IPS-18a (cell line): ENCODE measurements around the gene ARHGAP8.

ENCODE experiments used
- H3K27ac ChIP-seq: one replicate; pipeline ENCODE4 v1.5.1; 2013; ENCODE audit warnings: low read length
- H3K27me3 ChIP-seq: one replicate; pipeline ENCODE4 v1.6.1; 2013; ENCODE audit warnings: mild to moderate bottlenecking, low read length; ENCODE audit not compliant: control insufficient read depth, insufficient read depth
- H3K36me3 ChIP-seq: one replicate; pipeline ENCODE4 v1.6.1; 2013; ENCODE audit warnings: low read depth, low read length; ENCODE audit not compliant: control insufficient read depth
- H3K4me1 ChIP-seq: one replicate; pipeline ENCODE4 v1.6.1; 2013; ENCODE audit warnings: low read depth, low read length; ENCODE audit not compliant: control insufficient read depth
- H3K4me3 ChIP-seq: one replicate; pipeline ENCODE4 v1.5.1; 2013; ENCODE audit warnings: low read length
- H3K9ac ChIP-seq: one replicate; pipeline ENCODE4 v1.6.1; 2013; ENCODE audit warnings: mild to moderate bottlenecking, low read length, moderate library complexity
- H3K9me3 ChIP-seq: one replicate; pipeline ENCODE4 v1.6.1; 2013; ENCODE audit warnings: low read depth, low read length; ENCODE audit not compliant: control insufficient read depth

Gene ARHGAP8

GRCh38 chr22:44825310-44826150 lies 73.2 kb downstream of the ARHGAP8 start:
- Histone ChIP-seq H3K4me3 (no peak overlapping the region), H3K9ac (no peak overlapping the region), H3K27ac (no peak overlapping the region), H3K27me3 (no peaks in the 10 kb centered on the region), H3K4me1 (no peaks in the 10 kb centered on the region), H3K36me3 (peaks cover 12% of the 10 kb centered on the region), H3K9me3 (no peaks in the 10 kb centered on the region)

GRCh38 chr22:44827666-44828190 lies 75.4 kb downstream of the ARHGAP8 start:
- Histone ChIP-seq H3K4me3 (no peak overlapping the region), H3K36me3 (peaks cover 12% of the 10 kb centered on the region), H3K27ac (no peak overlapping the region), H3K9me3 (no peaks in the 10 kb centered on the region), H3K4me1 (no peaks in the 10 kb centered on the region), H3K27me3 (no peaks in the 10 kb centered on the region), H3K9ac (no peak overlapping the region)

- Histone ChIP-seq H3K9ac (no peak overlapping the region), H3K9me3 (no peaks in the 10 kb centered on the region), H3K4me1 (no peaks in the 10 kb centered on the region), H3K27ac (no peak overlapping the region), H3K4me3 (no peak overlapping the region), H3K36me3 (peaks cover 7% of the 10 kb centered on the region), H3K27me3 (no peaks in the 10 kb centered on the region)
Measured at GRCh38 chr22:44828193-44828592, 75.8 kb downstream of the ARHGAP8 start.

GRCh38 chr22:44831885-44832284 lies 79.5 kb downstream of the ARHGAP8 start:
- Histone ChIP-seq H3K4me3 (no peak overlapping the region), H3K9ac (no peak overlapping the region), H3K27ac (no peak overlapping the region), H3K36me3 (no peaks in the 10 kb centered on the region), H3K27me3 (no peaks in the 10 kb centered on the region), H3K4me1 (no peaks in the 10 kb centered on the region), H3K9me3 (peaks cover 6% of the 10 kb centered on the region)

GRCh38 chr22:44834065-44834464 lies 81.7 kb downstream of the ARHGAP8 start:
- H3K27me3 ChIP-seq = no peaks in the 10 kb centered on the region
- no peak overlapping the region for H3K4me3 ChIP-seq
- H3K9me3 ChIP-seq = peaks cover 6% of the 10 kb centered on the region
- no peaks in the 10 kb centered on the region for H3K36me3 ChIP-seq
- H3K9ac ChIP-seq = no peak overlapping the region
- H3K27ac ChIP-seq = no peak overlapping the region
- no peaks in the 10 kb centered on the region for H3K4me1 ChIP-seq

- no peaks in the 10 kb centered on the region for H3K4me1 ChIP-seq
- peaks cover 6% of the 10 kb centered on the region for H3K9me3 ChIP-seq
- H3K9ac ChIP-seq = no peak overlapping the region
- no peaks in the 10 kb centered on the region for H3K27me3 ChIP-seq
- no peaks in the 10 kb centered on the region for H3K36me3 ChIP-seq
- no peak overlapping the region for H3K27ac ChIP-seq
- no peak overlapping the region for H3K4me3 ChIP-seq
Measured at GRCh38 chr22:44837481-44837880, 85.1 kb downstream of the ARHGAP8 start.

- Histone ChIP-seq H3K4me1 (no peaks in the 10 kb centered on the region), H3K4me3 (no peak overlapping the region), H3K27me3 (no peaks in the 10 kb centered on the region), H3K27ac (no peak overlapping the region), H3K36me3 (no peaks in the 10 kb centered on the region), H3K9ac (no peak overlapping the region), H3K9me3 (peaks cover 6% of the 10 kb centered on the region)
Measured at GRCh38 chr22:44838316-44839016, 86.1 kb downstream of the ARHGAP8 start.

GRCh38 chr22:44839061-44839460 lies 86.7 kb downstream of the ARHGAP8 start:
- Histone ChIP-seq H3K27me3 (no peaks in the 10 kb centered on the region), H3K4me1 (no peaks in the 10 kb centered on the region), H3K36me3 (no peaks in the 10 kb centered on the region), H3K9me3 (peaks cover 6% of the 10 kb centered on the region), H3K27ac (no peak overlapping the region), H3K4me3 (no peak overlapping the region), H3K9ac (no peak overlapping the region)

- H3K9ac ChIP-seq = no peak overlapping the region
- H3K4me3 ChIP-seq = no peak overlapping the region
- H3K27me3 ChIP-seq = no peaks in the 10 kb centered on the region
- H3K9me3 ChIP-seq = peaks cover 2% of the 10 kb centered on the region
- H3K36me3 ChIP-seq = no peaks in the 10 kb centered on the region
- H3K27ac ChIP-seq = no peak overlapping the region
- no peaks in the 10 kb centered on the region for H3K4me1 ChIP-seq
Measured at GRCh38 chr22:44839721-44840120, 87.3 kb downstream of the ARHGAP8 start.

GRCh38 chr22:44840611-44841322 lies 88.4 kb downstream of the ARHGAP8 start:
- Histone ChIP-seq H3K9ac (no peak overlapping the region), H3K4me1 (no peaks in the 10 kb centered on the region), H3K4me3 (no peak overlapping the region), H3K27me3 (no peaks in the 10 kb centered on the region), H3K9me3 (no peaks in the 10 kb centered on the region), H3K36me3 (peaks cover 3% of the 10 kb centered on the region), H3K27ac (no peak overlapping the region)

- Histone ChIP-seq H3K36me3 (peaks cover 3% of the 10 kb centered on the region), H3K9ac (no peak overlapping the region), H3K4me1 (no peaks in the 10 kb centered on the region), H3K9me3 (no peaks in the 10 kb centered on the region), H3K27ac (no peak overlapping the region), H3K4me3 (no peak overlapping the region), H3K27me3 (no peaks in the 10 kb centered on the region)
Measured at GRCh38 chr22:44842417-44842816, 90.0 kb downstream of the ARHGAP8 start.
